Nephron (organoid): ENCODE measurements around the gene ATL1.

Experiments used
- H3K27ac Mint-ChIP-seq, 3 experiments: 2 replicates each; pipeline ENCODE4 v1.8.0; 2020; ENCODE audit warnings: mixed read lengths in 3 of 3, mild to moderate bottlenecking in 2 of 3, moderate library complexity in 1 of 3
- H3K27me3 Mint-ChIP-seq: 2 replicates; pipeline ENCODE4 v1.8.0; 2021; ENCODE audit warnings: low read depth, mild to moderate bottlenecking, moderate library complexity, mixed read lengths
- H3K36me3 Mint-ChIP-seq: 2 replicates; pipeline ENCODE4 v1.8.0; 2020; ENCODE audit warnings: low read depth, mixed read lengths
- H3K4me1 Mint-ChIP-seq: 2 replicates; pipeline ENCODE4 v1.8.0; 2020; ENCODE audit warnings: mixed read lengths
- H3K4me3 Mint-ChIP-seq, 3 experiments: 2 replicates each; pipeline ENCODE4 v1.8.0; 2020; ENCODE audit warnings: mild to moderate bottlenecking in 3 of 3, mixed read lengths in 3 of 3, moderate library complexity in 2 of 3
- H3K9me3 Mint-ChIP-seq: 2 replicates; pipeline ENCODE4 v1.8.0; 2020; ENCODE audit warnings: mixed read lengths
- TF ChIP-seq, protein P1 (sequence below), 3 experiments: fragments of 200-600 bp; sonication (generic); IDR thresholded peaks; one replicate each; pipeline ENCODE4 v1.5.0; 2021; ENCODE audit warnings: antibody characterized with exemption in 3 of 3; ENCODE audit not compliant: unreplicated experiment in 3 of 3

The ATL1 gene

DNA sequence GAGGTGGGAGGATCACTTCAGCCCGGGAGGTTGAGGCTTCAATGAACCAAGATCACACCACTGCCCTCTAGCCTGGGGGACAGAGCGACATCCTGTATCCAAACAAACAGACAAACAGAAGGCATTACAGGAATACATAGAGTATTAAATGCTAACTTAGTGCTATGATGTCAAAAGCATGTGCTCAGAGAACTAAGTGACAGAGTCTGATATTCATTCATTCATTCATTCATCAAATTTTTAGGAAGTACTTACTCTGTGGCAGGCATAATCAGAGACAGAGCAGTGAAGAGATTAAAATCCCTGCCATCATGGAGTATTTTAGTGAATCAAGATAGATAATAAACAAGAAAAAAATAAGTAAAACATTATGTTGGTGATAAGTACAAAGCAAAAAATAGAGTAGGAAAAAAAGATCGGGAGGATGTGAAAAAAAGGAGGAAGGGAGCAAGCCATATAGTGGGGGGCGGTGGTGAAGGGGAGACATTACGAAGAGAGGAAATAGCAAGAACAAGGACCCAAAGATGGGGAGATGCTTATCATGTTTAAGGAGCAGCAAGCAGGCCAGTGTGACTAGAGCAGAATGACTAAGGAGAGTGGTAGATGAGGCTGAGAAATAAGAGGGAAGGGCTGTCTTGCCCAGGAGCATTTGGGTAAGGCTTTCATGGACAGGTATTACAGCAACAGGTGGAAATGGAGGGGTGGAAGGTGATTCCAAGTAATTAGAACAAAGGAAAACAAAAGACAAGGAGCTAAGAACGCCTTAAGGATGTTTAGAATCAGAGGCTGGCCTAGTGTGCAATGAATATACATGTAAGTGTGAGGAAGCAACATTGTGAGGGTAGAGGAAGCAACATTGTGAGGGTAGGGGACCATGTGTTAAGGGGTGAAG is 30.4 kb upstream of the ATL1 start:
- Mint-ChIP-seq H3K4me3 (peak overlapping the region; percentile 94 to 96 (median 95)), H3K9me3 (no peaks in the 10 kb centered on the region), H3K27me3 (no peaks in the 10 kb centered on the region), H3K4me1 (peaks cover 52% of the 10 kb centered on the region), H3K27ac (peak overlapping the region; percentile 28 to 98 (median 97)), H3K36me3 (peaks cover 20% of the 10 kb centered on the region)
- TF ChIP-seq, protein P1, sequence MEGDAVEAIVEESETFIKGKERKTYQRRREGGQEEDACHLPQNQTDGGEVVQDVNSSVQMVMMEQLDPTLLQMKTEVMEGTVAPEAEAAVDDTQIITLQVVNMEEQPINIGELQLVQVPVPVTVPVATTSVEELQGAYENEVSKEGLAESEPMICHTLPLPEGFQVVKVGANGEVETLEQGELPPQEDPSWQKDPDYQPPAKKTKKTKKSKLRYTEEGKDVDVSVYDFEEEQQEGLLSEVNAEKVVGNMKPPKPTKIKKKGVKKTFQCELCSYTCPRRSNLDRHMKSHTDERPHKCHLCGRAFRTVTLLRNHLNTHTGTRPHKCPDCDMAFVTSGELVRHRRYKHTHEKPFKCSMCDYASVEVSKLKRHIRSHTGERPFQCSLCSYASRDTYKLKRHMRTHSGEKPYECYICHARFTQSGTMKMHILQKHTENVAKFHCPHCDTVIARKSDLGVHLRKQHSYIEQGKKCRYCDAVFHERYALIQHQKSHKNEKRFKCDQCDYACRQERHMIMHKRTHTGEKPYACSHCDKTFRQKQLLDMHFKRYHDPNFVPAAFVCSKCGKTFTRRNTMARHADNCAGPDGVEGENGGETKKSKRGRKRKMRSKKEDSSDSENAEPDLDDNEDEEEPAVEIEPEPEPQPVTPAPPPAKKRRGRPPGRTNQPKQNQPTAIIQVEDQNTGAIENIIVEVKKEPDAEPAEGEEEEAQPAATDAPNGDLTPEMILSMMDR (IDR thresholded peaks at IDR 0.05; ENCODE audit: unreplicated experiment in 3 of 3), result no peak

DNA sequence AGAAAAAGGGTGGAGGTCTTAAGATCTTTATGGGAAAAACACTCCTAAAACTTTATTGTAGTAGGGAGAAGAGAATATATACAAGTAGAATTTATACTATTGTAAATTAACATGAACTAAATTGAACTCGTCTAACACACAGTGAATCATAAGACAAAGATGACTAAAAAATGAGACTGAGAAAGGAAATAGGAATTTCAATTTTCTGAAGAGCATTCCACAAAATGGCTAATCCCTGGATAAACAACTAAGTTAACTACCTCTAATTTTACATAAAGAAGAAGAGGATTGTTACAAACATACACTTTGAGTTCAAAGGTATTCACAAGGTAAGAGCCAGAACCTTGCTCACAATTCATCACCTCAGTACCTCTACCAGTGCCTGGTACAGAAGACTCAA is 29.6 kb upstream of the ATL1 start:
- peaks cover 13% of the 10 kb centered on the region for H3K36me3 Mint-ChIP-seq
- H3K27ac Mint-ChIP-seq, result peak overlapping the region; percentile 40 to 98 (median 97)
- no peaks in the 10 kb centered on the region for H3K27me3 Mint-ChIP-seq
- TF ChIP-seq, protein P1 (IDR thresholded peaks at IDR 0.05; ENCODE audit: unreplicated experiment in 3 of 3), result no peak
- H3K9me3 Mint-ChIP-seq, result no peaks in the 10 kb centered on the region
- H3K4me1 Mint-ChIP-seq, result peaks cover 50% of the 10 kb centered on the region
- peak overlapping the region; percentile 94 to 96 (median 95) for H3K4me3 Mint-ChIP-seq

DNA sequence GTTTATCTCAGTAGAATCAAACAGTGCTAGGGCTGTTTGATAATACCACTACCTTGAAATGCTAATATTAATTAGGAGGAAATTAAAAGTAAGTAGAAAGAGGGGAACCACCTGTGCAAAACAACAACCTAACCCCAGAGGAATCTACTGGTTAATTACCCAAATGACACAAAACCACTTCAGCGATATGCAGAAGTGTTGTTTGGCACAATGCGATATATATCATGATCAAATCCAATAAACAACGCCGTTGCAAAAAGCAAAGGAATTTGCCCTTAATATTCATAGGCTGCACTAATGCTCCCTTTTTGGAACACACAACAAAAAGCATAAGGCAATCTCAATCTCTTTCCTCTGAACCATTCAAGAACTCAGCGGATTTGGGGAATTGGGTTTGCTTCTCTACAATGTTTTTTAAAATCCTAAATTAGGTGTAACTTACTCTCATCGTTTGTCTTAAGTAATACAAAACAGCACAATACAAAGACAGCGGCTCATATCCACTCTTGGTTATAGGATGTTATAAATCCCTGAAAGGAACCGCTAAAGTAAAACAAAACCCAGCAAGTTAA is 29.1 kb upstream of the ATL1 start:
- Mint-ChIP-seq H3K36me3 (peaks cover 12% of the 10 kb centered on the region), H3K27me3 (no peaks in the 10 kb centered on the region), H3K9me3 (no peaks in the 10 kb centered on the region), H3K4me3 (peak overlapping the region; percentile 94 to 96 (median 95)), H3K4me1 (peaks cover 50% of the 10 kb centered on the region), H3K27ac (peak overlapping the region; percentile 93 to 98 (median 97))
- TF ChIP-seq, protein P1 (IDR thresholded peaks at IDR 0.05; ENCODE audit: unreplicated experiment in 3 of 3), result no peak

- H3K27me3 Mint-ChIP-seq, result no peaks in the 10 kb centered on the region
- peak overlapping the region; percentile 93 to 98 (median 97) for H3K27ac Mint-ChIP-seq
- H3K9me3 Mint-ChIP-seq, result peaks cover 4% of the 10 kb centered on the region
- TF ChIP-seq, protein P1 (IDR thresholded peaks at IDR 0.05; ENCODE audit: unreplicated experiment in 3 of 3), result no peak
- H3K4me1 Mint-ChIP-seq, result peaks cover 42% of the 10 kb centered on the region
- peak overlapping the region; percentile 94 to 96 (median 95) for H3K4me3 Mint-ChIP-seq
- H3K36me3 Mint-ChIP-seq, result peaks cover 4% of the 10 kb centered on the region
Measured at GRCh38 chr14:50531595-50532501, 28.1 kb upstream of the ATL1 start.

- TF ChIP-seq, protein P1 (IDR thresholded peaks at IDR 0.05; ENCODE audit: unreplicated experiment in 3 of 3), result peak; percentile 82 to 94 (median 87)
- H3K36me3 Mint-ChIP-seq, result peaks cover 4% of the 10 kb centered on the region
- H3K9me3 Mint-ChIP-seq, result peaks cover 5% of the 10 kb centered on the region
- H3K4me3 Mint-ChIP-seq, result peak within 1 kb of the TSS; percentile 94 to 96 (median 95)
- H3K27me3 Mint-ChIP-seq, result no peaks in the 10 kb centered on the region
- peak within 1 kb of the TSS; percentile 93 to 98 (median 97) for H3K27ac Mint-ChIP-seq
- H3K4me1 Mint-ChIP-seq, result peaks cover 42% of the 10 kb centered on the region
Measured at GRCh38 chr14:50532502-50533240, 27.3 kb upstream of the ATL1 start, which contains the start of gene MAP4K5. TSS of gene MAP4K5 (minus strand) at chr14:50532569. CDS start at chr14:50532049, 520 bp downstream.
